HG02571 (cell line): ENCODE results near the gene HSF2.
A peak's percentile ranks its signal among the peaks of the same experiment; 100 is the strongest.

ENCODE experiments used
- ATAC-seq: cut with Tn5 transposase; IDR thresholded peaks from one replicate; pipeline ENCODE4 v1.9.1; 2021; ENCODE audit warnings: mild to moderate bottlenecking, moderate library complexity; ENCODE audit not compliant: unreplicated experiment

HSF2 gene, protein sequence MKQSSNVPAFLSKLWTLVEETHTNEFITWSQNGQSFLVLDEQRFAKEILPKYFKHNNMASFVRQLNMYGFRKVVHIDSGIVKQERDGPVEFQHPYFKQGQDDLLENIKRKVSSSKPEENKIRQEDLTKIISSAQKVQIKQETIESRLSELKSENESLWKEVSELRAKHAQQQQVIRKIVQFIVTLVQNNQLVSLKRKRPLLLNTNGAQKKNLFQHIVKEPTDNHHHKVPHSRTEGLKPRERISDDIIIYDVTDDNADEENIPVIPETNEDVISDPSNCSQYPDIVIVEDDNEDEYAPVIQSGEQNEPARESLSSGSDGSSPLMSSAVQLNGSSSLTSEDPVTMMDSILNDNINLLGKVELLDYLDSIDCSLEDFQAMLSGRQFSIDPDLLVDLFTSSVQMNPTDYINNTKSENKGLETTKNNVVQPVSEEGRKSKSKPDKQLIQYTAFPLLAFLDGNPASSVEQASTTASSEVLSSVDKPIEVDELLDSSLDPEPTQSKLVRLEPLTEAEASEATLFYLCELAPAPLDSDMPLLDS

DNA sequence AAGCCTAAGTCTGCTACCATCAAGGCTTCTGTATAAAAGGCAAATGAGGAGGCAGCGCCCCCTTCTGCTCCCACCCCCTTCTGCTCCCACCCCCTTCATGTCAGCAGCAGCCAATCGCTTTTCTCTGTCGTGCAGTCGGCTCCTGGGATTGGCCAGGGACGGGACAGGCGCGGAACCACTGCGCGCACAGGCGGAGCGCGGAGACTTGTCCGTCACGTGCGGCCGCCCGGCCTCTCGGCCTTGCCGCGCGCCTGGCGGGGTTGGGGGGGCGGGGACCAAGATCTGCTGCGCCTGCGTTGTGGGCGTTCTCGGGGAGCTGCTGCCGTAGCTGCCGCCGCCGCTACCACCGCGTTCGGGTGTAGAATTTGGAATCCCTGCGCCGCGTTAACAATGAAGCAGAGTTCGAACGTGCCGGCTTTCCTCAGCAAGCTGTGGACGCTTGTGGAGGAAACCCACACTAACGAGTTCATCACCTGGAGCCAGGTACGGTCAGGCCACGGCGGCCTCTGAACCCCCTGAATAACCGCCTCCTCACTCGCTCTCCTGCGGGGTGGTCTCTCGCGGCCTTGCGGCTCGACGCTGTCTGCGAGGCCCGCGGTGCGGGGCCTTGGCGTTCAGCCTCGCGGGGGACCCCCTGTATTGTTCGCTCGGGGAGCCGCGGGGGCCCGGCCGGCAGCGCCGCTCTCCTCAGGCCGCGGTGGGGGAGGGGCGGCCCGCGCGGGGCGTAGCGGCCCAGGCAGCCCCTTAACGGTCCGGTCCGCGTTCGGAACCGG, at the start of gene HSF2:
Gene HSF2 (plus strand): TSS at position 305 of the 773 bp plus-strand sequence. CDS start 86 bp downstream, at position 391.
- ATAC-seq, result peak; percentile 98

DNA sequence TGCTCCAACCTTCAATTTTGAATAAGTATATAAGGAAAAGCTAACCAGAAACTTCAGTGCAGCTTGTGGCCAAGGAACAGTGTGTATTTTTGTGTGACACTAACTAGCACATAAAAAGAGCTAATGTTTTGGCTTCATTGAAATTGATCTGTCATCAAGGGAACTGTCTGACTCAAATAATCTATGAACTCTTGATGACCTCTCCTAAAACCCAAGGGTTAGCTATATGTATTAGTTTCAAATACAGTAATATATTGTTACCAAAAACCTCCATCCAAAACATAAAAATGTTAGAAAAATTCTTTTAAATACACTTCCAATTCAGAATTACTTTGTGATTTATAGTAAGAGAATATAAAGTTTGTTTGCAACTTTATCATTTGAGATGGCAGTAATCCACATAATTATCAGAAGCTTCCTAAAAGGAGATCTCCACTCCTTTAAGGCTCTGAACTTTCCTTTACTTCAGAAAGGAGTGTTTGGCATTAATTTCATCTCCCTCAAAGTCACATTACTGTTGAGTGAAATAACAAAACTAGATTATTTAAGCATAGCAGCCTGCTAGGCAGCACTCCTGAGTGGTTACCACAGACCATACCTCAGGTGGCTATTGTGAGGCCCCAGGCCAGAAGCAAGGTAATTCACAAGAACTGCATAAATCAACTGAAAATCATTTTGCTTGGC, 46.3 kb upstream of the HSF2 start:
- ATAC-seq, result no peak

DNA sequence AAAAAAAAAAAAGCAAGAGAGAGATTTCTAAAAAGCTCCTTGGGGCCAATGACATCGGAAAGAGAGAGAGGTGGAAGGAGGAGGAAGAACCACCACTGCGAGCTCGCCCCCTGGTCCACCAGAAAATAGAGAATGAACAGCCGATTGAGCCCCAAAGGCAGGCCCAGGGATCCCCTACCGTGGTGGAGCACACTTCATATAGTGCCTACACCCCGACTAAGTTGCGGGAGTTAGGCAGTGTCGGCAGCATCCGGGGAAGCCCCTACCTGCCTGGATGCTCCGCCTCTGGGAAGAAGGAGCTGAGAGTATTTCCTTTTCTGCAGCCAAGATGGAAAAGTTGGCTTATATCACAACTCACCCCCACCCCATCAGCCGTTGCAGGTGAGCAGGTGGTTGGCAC, 38.6 kb upstream of the HSF2 start:
- ATAC-seq, result no peak

DNA sequence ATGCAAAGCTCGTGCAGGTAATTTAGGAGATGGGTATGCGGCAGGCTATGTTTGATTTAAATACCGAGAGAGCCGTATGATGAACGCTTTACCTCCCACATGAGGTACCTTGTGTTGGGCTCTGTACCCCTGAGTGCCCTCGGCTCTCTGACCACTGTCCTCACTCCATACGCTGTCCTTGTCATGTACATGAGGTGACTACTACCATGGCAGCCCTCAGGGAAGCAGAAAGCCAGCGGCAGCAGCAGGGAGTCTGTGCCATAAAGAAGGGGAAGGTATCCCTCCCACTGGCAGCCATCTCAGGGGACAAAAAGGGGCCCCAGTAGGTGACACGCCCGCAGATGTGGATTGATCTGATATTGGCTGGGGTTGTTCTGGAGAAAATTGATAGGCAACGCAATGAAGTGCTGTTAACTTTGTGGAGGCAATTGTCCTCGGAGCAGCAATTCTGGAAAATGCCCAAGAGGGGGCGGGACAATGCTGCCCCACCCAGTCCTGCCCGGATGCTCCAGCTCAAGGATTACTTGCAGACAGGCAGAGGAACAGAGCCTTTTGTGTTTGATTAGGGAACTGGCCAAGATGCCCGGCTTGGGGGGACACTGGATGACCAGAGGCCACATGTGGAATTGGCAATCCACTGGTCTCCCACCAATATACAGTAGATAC, 38.0 kb upstream of the HSF2 start:
- no peak for ATAC-seq

DNA sequence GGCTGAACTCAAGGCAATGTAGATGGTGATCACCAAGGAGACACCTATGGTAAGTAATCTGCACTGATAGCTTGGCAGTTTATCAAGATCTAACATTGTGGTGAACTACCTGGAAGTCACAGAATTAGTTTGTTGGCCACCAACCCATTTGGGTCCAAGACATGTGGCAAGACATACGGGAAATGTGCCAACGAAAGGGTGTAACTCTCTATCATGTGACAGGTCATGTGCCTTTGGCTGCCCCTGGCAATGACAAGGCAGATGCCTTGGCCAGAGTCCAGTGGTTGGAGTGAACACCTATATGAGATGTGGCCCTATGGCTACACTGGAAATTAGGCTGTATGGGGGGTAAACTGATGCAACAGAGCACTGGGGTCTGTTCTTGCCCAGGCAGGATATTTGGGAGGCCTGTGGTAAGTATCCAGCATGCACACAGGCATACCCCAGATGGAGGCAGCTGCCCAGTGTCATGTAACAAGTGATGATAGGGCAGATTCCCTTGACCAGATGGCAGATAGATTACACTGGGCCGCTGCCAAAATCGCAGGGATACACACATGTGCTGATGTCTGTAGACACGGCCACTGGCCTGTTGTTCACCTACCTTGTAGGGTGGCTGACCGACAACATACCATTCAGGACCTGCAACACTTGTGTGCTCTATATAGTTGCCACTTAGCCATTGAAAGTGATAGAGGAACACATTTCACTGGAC, 35.5 kb upstream of the HSF2 start:
- ATAC-seq, result no peak

DNA sequence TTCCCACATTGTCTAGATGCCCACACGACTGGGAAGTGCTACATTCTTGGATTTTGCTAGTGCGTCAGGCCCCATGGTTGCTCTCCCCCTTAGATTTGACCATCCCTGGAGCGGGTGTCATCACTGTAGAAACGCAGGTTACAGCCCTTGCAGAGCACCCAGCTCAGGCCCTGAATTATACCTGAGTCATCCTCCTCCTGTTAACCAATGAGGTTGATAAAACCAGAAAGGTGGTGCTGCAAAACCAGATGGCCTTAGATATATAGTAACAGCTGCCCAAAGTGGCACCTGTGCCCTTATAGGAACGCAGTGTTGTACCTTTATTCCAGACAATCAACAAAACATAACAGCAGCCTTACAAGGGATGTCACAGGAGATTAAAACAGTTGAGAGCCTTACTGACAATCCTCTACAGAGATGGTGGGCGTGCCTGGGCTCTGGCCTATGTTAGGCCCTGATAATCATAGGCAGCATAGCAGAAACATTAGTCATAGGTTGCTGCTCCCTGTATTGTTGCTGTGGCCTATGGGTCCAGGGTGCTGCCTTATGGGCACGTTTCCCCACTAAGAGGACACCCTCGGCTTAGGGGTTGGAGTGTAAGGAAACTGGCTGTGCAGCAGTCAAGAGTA, 33.6 kb upstream of the HSF2 start:
- no peak for ATAC-seq

DNA sequence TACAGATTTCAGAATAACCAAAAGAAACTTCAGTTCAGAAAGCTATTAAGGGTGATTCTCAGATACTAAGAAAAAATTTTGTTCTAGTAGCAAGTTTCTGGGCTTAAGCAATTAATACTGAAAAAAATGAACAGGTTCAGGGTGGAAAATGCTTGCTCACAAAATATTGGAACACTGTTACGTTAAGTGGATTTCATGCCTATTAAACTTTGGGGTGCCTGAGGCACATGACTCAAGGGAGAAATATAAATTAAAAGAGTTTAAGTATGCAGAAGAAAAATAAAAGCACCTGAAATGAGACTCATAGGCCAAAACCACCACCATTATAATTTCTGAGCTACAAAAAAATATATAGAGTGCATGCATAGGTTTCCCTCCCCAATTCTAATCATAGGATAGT, 32.3 kb upstream of the HSF2 start:
- no peak for ATAC-seq

DNA sequence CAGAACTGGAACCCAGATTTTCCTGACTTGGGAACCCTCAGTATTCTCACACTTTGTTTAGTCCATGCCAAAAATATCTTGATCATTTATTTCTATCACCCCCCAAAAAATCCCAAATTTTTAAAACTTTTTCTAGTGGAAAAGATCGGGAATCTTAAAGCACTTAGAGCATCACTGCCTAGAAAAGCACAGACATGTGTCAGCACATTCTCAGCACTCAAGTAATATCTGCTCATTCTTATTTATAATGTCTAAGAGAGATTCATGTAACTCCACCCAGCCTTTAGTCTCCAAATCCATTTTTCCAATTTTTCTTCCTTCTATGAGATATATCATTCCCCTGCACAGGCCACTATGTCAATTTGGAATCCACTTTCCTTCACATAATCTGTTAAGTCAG, 29.9 kb upstream of the HSF2 start:
- ATAC-seq, result no peak

DNA sequence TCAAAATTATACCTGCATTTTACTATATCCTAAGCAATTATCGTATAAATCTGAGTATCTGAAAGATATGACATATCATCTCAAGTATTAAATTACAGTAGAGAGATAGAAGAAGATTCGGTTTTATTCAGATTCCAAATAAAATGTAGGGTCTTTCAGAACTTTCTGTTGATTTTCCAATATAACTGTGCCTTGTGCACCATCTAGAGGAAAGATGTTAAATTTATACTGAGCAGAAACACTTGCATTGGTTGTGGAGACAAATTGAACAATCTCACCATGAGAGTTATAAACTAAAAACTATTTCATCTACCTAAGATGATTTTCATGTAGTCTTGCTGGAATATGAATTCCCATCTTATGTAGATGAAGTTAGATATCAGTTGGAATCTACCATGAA, 26.8 kb upstream of the HSF2 start:
- no peak for ATAC-seq

DNA sequence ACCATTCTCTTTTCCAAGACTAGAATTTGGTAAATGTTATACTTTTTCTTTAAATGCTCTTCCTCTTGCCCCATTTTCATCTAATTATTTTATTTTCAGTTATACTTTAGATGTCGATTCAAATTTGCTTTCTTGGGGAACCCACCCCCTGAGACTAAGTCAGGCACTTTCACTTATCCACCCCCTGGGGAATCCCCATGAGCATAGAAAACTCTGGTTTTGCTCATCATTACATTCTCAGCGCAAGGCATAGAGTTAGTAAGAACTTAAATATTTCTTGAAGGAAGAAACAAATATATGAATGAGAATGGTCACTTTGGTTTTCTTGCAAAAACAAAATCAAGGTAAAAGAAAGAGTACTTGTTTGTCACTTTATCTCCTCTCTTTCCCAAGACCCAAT, 25.1 kb upstream of the HSF2 start:
- ATAC-seq, result no peak

DNA sequence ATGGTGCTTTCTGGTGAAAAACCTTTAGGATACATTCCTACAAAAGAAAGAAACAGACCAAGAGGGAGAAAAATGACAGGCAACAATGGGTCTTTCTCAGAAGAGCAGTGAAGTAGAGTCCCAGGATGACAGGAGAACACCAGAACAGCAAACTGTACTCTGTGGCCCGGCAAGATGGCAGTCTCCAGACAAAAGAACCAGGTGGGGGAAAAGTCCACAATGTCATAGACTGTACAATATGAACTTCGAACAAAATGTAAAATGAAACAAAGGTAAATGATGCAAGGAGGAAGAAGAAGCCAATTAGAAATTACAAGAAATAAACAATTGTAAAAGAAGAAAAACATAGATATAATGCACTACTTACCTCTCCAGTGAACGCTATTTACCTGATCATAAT, 23.2 kb upstream of the HSF2 start:
- no peak for ATAC-seq

DNA sequence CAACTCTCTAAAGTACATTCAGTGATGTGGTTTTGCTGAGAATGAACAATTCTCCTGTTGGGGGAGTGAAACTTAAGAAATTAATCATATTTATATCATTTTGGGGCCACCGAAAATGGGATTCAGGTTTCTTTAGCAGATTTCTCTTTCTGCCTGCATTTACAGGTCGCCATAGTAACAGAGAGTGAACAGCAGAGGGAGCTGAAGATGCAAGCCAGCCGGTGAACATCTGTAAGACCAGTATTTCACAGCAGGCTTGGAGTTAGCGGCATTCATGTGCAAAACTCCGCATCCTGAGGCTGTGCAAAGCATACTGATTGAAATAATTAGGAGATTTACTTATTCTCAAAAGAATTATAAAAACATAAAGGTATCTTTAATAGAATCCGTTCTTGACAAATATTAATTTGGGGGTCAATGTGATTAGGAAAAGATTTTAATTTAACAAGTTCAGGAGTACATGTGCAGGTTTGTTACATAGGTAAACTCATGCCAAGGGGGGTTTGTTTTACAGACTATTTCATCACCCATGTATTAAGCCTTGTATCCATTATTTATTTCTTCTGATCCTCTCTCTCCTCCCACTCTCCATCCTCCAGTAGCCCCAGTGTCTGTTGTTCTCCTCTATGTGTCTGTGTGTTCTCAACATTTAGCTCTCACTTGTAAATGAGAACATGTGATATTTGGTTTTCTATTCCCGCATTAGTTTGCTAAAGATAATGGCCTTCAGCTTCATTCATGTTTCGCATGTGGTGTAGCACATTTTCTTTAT, 17.8 kb upstream of the HSF2 start:
- ATAC-seq, result peak; percentile 99

DNA sequence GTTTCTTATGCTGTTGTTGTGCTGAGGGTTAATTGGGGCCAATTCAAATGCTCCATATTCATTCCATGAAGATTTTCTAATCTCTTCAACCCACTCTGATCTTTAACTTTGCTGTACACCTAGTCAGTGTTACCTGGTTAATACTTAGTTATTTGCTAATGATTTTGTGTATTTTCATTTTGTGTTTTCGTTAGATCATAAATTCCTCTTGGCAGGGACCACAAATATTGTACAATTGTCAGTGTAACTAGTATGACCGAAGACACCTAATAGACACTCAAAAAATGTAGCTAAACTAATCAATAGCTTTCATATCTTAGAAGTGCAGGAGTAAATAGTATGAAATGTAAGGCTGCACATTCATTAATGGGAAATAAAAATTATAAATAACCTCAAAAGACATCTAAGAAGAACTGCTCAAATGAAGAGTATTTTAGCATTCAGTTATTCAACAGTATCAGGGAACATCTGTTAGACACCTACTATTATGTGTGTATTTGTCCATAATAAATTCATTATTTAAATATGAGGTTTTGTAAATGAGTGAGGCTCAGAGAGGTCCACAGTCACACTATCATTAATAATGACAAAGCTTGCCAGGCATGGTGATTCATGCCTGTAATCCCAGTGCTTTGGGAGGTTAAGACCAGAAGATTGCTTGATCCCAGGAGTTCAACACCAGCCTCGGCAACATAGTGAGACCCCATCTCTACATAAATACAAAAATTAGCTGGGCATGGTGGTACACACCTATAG, 13.4 kb upstream of the HSF2 start:
- ATAC-seq, result no peak

DNA sequence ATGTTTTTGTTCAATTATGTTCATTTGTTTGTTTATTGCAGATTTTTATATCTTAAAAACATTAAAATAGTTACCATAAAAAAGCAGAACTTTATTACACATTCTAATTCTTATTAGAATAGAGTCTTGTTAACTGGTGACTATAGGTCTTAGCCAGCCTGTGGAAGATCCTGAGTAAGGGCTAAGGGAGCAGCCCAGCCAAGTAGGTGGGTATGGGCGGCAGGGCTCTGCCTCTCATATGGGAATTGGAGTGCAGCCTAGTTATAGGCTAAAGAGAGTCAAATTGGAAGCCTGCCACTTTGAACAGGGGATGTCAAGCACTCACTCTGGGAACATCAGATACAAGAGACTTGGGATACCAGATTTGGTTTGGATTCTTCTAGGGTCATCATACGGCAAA, 10.5 kb upstream of the HSF2 start:
- ATAC-seq, result no peak

DNA sequence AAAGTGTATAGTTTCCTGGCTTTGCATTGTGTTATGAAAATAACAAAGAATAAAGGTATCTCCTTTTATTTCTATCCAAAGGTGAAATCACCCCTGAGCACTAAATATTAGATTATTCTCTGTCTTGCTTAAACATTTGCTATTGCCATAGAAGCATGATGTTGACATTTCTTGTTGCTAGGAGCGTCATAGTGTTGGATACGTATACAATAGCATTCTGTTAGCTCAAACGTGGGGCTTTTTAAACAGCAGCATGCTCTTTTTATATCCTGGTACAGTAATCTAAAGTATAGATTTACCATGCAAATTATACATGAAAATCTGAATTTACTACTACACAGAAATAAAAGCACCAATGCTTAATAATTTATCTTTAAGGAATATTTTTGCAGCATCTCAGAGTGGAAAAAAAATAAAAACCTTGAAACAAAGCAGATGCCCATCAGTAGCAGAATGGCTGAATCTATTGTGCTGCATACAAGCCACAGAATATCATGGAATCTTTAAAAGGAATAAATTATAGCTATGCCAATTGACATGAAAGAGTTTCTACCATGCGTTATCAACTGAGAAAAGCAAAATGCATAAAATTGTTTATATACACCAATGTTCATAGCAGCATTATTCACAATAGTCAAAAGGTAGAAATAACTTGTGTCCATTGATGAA, 9.6 kb upstream of the HSF2 start:
- no peak for ATAC-seq

DNA sequence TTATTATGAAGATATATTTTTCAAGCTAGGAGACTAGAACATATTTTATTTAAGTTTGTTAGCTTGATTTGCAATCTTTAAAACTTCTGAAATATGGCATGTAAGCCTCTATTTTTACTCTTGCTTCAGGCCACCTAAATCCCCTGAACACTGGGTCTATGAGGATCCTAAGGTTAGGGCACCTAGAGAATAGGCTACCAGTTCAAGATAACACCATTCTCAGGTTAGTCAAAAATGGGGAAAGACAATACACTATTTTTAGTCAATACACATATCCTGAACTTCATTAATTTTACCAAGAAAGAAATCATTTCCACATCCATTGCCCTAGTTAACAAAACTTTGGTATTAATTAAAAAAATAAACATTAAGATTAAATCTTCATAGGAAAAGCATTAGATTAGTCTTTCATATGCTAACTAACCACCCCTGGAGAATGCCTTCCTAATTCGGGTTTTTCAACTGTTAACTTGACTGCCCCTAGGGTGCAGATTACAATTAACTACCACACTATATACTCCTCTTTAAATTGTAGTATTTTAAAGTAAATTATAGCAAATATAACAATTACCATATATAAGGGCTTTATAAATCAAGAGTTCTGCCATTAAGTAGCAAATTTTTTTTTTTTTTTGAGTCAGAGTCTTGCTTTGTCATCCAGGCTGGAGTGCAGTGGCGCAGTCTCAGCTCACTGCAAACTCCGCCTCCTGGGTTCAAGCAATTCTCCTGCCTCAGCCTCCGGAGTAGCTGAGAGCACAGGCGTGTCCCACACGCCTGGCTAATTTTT, 6.7 kb upstream of the HSF2 start:
- ATAC-seq, result no peak

DNA sequence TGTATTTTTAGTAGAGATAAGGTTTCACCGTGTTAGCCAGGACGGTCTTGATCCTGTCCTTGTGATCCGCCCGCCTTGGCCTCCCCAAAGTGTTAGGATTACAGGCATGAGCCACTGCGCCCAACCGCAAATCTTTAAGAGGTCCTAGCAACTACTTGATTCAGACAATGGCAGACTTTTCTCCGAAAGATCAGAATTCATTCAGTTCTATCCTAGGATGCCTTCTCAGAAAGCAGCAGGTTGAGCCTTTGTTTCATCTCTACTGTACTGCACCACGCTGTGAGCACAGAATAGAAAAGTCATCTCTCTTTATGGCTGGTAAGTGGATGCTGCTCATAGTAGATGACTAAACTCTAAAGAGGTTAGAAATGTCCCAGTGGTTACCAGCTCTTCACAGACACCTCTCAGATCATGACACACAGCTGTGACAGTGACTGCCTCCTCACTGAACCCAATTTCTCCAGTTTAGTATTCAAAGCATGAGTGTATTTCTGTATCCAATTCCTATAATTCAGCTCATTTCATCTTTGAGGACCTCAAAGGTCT, 6.0 kb upstream of the HSF2 start:
- peak; percentile 74 for ATAC-seq
